SK-N-MC (cell line): ENCODE measurements around the gene DSCAM.

Experiments
- DNase-seq: peaks from one replicate; pipeline ENCODE4 v3.0.0-alpha.2; 2011; ENCODE audit warnings: low read depth, low spot score
- H3K27ac ChIP-seq: fragments of 200-600 bp; sonication (generic); 2 replicates; pipeline ENCODE4 v1.5.1; 2016; ENCODE audit warnings: mixed run types
- H3K36me3 ChIP-seq: fragments of 200-600 bp; sonication (generic); 2 replicates; pipeline ENCODE4 v1.6.1; 2017; ENCODE audit warnings: antibody characterized with exemption, low read length, mixed read lengths; ENCODE audit not compliant: insufficient read depth
- H3K4me3 ChIP-seq: fragments of 200-600 bp; sonication (generic); 2 replicates; pipeline ENCODE4 v1.5.1; 2016
- H3K9ac ChIP-seq: fragments of 200-600 bp; sonication (generic); 2 replicates; pipeline ENCODE4 v1.8.0; 2017; ENCODE audit warnings: mixed run types, mixed read lengths; ENCODE audit not compliant: insufficient read length
- H3K9me3 ChIP-seq: fragments of 200-600 bp; sonication (generic); 2 replicates; pipeline ENCODE4 v1.6.1; 2017; ENCODE audit warnings: low read depth, mild to moderate bottlenecking, antibody characterized with exemption, low read length, moderate library complexity, mixed read lengths
- EZH2 ChIP-seq: fragments of 200-600 bp; sonication (generic); IDR thresholded peaks from one replicate; pipeline ENCODE4 v1.6.1; 2017; ENCODE audit warnings: antibody characterized with exemption
- FOXP2 ChIP-seq: optimal IDR thresholded peaks from 2 replicates; pipeline ENCODE3; 2011; ENCODE audit warnings: mild to moderate bottlenecking, moderate library complexity; ENCODE audit not compliant: insufficient read depth; ENCODE audit errors: extremely low read length, control extremely low read depth
- POLR2AphosphoS5 ChIP-seq: IDR thresholded peaks from 2 replicates; pipeline ENCODE4 v1.6.1; 2012; ENCODE audit warnings: mild to moderate bottlenecking, low read depth, low read length, borderline replicate concordance

The DSCAM gene

GRCh38 chr21:40056031-40056430, 790.9 kb downstream of the DSCAM start:
- TF ChIP-seq FOXP2, result no peak
- no peak for TF ChIP-seq EZH2
- no peak for TF ChIP-seq POLR2AphosphoS5
- no peaks in the 10 kb centered on the region for H3K9me3 ChIP-seq
- H3K4me3 ChIP-seq, result no peak overlapping the region
- DNase-seq, result no peak
- no peak overlapping the region for H3K9ac ChIP-seq
- no peaks in the 10 kb centered on the region for H3K36me3 ChIP-seq
- H3K27ac ChIP-seq, result no peak overlapping the region

DNA sequence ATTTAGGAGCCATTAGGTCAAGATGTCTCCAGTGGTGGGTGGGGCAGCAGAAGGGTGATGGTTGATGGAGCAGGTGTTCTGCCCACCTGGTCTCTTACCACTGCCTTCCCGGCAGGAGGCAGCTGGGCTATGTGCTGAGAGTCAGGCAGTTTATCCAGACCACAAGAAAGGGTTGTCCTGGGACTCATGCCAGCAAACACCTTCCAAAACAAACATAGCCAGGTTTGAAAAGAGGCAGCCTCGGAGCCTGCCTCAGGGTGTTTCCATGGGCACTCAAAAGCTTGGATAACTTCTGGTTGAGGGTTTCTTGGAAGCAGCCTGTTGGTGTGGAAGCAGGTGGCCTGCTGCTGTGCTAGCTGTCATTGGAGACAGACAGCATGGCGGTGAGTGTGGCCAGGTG, 792.6 kb downstream of the DSCAM start:
- Histone ChIP-seq H3K27ac (no peak overlapping the region), H3K9me3 (no peaks in the 10 kb centered on the region), H3K4me3 (no peak overlapping the region), H3K9ac (no peak overlapping the region), H3K36me3 (no peaks in the 10 kb centered on the region)
- DNase-seq, result no peak
- TF ChIP-seq FOXP2, result no peak

- no peak overlapping the region for H3K27ac ChIP-seq
- H3K4me3 ChIP-seq, result no peak overlapping the region
- TF ChIP-seq POLR2AphosphoS5 (no peak), EZH2 (no peak)
- no peak overlapping the region for H3K9ac ChIP-seq
- no peaks in the 10 kb centered on the region for H3K9me3 ChIP-seq
- DNase-seq, result no peak
- H3K36me3 ChIP-seq, result no peaks in the 10 kb centered on the region
Measured at GRCh38 chr21:40053007-40053406, 794.0 kb downstream of the DSCAM start.

DNA sequence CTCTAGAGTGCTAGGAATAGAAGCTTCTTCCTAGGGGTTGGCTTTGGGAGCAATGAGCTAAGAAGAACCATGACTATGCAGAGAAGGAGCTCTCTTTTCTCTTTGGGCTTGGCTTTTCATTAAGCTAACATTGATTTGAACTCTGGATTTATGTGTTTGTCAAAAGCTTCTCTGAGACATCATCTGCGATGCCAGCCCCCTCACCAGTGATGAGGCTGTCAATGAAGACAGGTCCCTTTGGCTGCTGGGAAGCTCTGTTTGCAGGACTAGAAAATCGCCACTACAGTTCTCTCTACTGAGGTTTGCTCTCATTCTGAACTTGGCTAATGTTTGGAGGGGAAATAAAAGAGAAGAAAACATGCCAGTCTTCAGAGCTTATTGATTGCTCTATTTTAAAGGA, 794.7 kb downstream of the DSCAM start:
- Histone ChIP-seq H3K27ac (no peak overlapping the region), H3K9me3 (no peaks in the 10 kb centered on the region), H3K36me3 (no peaks in the 10 kb centered on the region), H3K9ac (no peak overlapping the region), H3K4me3 (no peak overlapping the region)
- TF ChIP-seq FOXP2, result no peak
- TF ChIP-seq POLR2AphosphoS5, result no peak
- TF ChIP-seq EZH2, result no peak
- DNase-seq, result no peak

DNA sequence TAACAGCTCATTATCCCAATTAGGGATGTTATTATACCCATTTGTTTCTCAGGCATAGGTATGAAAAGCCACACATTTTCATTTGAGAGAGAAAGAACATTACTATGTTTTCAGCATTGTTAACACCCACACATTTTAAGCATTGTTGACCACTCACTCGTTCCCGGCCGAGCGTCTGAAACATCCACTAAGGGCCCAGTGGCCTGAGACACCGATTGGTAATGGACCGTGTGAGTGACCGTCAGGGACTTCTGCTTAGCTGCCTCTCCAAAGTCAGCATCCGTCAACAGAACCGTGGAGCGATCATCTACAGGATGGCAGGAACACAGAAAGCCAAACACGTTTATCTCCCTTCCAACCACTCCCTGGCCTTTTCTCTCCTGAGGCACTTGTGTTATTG, 795.2 kb downstream of the DSCAM start:
- no peak overlapping the region for H3K9ac ChIP-seq
- no peak for TF ChIP-seq FOXP2
- TF ChIP-seq EZH2, result no peak
- no peak for TF ChIP-seq POLR2AphosphoS5
- H3K4me3 ChIP-seq, result no peak overlapping the region
- H3K36me3 ChIP-seq, result no peaks in the 10 kb centered on the region
- no peak for DNase-seq
- H3K27ac ChIP-seq, result no peak overlapping the region
- no peaks in the 10 kb centered on the region for H3K9me3 ChIP-seq

DNA sequence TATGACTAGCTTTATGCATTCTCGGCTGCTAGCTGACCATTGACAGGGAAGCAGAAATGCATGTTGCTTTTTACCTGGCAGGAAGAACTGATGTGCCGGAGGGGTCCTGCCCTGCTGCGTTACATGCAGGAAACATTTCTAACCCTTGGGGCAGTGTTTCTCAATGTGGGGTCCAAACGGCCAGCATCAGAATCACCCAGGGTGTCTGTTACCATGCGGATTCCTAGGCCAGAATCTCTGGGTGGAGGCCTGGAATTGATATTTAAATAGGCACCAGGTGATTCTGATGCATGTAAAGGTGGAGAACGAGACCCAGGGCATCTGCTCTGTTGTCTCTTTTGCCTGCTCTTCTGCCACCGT, 797.0 kb downstream of the DSCAM start:
- H3K36me3 ChIP-seq, result no peaks in the 10 kb centered on the region
- H3K27ac ChIP-seq, result no peak overlapping the region
- TF ChIP-seq EZH2 (no peak), POLR2AphosphoS5 (no peak), FOXP2 (no peak)
- no peak overlapping the region for H3K4me3 ChIP-seq
- H3K9me3 ChIP-seq, result no peaks in the 10 kb centered on the region
- DNase-seq, result no peak
- no peak overlapping the region for H3K9ac ChIP-seq

DNA sequence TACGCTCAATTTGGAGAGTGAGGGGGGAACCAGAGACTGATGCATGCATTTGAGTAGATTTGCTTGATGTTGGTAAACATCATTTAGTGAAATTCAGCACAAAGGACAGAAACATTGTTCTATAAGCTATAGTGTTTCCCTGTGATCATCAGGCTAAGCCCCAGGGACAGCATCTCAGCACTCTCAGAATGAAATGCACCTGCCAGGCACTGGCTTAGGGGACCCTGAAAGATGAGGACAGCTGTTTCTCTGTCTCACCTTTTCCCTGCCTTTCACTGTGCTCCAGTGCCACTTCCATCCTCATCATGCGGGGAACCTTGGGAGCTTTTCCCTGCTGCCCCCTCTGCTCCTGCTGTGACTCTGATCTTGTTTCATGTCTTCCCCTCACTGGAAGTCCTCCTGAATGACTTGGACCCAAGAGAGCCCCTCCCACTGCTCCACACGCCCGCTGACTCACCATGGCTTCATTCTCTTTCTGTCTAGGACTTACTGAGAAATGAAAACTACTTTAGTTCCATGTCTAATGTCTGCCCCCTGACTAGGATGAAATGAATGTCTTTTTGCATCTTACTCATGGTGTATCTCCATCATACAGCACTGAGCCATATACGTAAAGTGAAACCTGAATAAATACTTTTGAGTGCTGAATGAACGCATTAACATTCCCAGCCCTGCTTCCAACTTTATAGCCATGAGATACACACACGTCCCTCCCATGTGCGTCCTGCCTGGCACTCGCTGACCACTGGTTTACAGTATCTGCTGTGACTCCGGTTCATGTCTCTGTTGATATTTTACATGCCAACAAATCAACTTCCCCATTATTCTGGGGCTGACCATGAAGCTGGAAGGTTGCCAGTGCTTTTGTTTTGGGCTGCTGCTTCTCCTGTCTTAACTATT, 797.7 kb downstream of the DSCAM start:
- no peak for DNase-seq

GRCh38 chr21:40047993-40048730, 798.8 kb downstream of the DSCAM start:
- Histone ChIP-seq H3K27ac (no peak overlapping the region), H3K36me3 (no peaks in the 10 kb centered on the region), H3K9ac (no peak overlapping the region), H3K4me3 (no peak overlapping the region), H3K9me3 (no peaks in the 10 kb centered on the region)
- TF ChIP-seq POLR2AphosphoS5 (no peak), EZH2 (no peak), FOXP2 (no peak)
- DNase-seq, result no peak

More for the DNA sequence above, 797.7 kb downstream of the DSCAM start:
- H3K9me3 ChIP-seq, result no peaks in the 10 kb centered on the region
- no peak overlapping the region for H3K4me3 ChIP-seq
- H3K27ac ChIP-seq, result no peak overlapping the region
- no peak overlapping the region for H3K9ac ChIP-seq
- H3K36me3 ChIP-seq, result no peaks in the 10 kb centered on the region
- no peak for TF ChIP-seq FOXP2
- TF ChIP-seq POLR2AphosphoS5, result no peak
- no peak for TF ChIP-seq EZH2
